NB4 (cell line): ENCODE measurements around the gene MUC16.

Experiments used
- CTCF ChIP-seq: IDR thresholded peaks from one replicate; pipeline ENCODE4 v1.5.1; 2012; ENCODE audit warnings: low read depth, low read length
- POLR2A ChIP-seq: IDR thresholded peaks from 2 replicates; pipeline ENCODE4 v1.6.1; 2011; ENCODE audit warnings: mild to moderate bottlenecking; ENCODE audit not compliant: insufficient read length; ENCODE audit errors: extremely low read depth

- TF ChIP-seq CTCF = no peak
- TF ChIP-seq POLR2A = no peak
Observed at GRCh38 chr19:9013988-9014387, 3.8 kb upstream of the MUC16 start.
